Mucosa of rectum (tissue), 2 donors: ENCODE results near the gene IQUB.

ENCODE experiments used
- H3K27ac ChIP-seq, 2 donors: one replicate each; pipeline ENCODE4 v1.7.0; 2013; ENCODE audit warnings: inconsistent platforms in 2 of 2, low read depth in 2 of 2, low read length in 2 of 2
- H3K27me3 ChIP-seq, 2 donors: one replicate each; pipeline ENCODE4 v1.7.0; 2013; ENCODE audit warnings: low read length in 2 of 2; ENCODE audit not compliant: control insufficient read depth in 2 of 2, insufficient read depth in 2 of 2
- H3K36me3 ChIP-seq, 2 donors: one replicate each; pipeline ENCODE4 v1.7.0; 2013; ENCODE audit warnings: low read length in 2 of 2; ENCODE audit not compliant: control insufficient read depth in 2 of 2, insufficient read depth in 2 of 2
- H3K4me1 ChIP-seq, 2 donors: one replicate each; pipeline ENCODE4 v1.7.0; 2013; ENCODE audit warnings: low read length in 2 of 2, mild to moderate bottlenecking in 1 of 2; ENCODE audit not compliant: control insufficient read depth in 2 of 2, insufficient read depth in 2 of 2
- H3K4me3 ChIP-seq, 2 donors: one replicate each; pipeline ENCODE4 v1.7.0; 2013; ENCODE audit warnings: low read length in 2 of 2
- H3K9ac ChIP-seq, 2 donors: one replicate each; pipeline ENCODE4 v1.7.0; 2013; ENCODE audit warnings: low read length in 2 of 2, low read depth in 1 of 2, mild to moderate bottlenecking in 1 of 2
- H3K9me3 ChIP-seq, 2 donors: one replicate each; pipeline ENCODE4 v1.7.0; 2013; ENCODE audit warnings: low read length in 2 of 2; ENCODE audit not compliant: control insufficient read depth in 2 of 2
- donor health status: healthy.
- donor health status: Normal muscosa, but diverticular disease.

IQUB gene

DNA sequence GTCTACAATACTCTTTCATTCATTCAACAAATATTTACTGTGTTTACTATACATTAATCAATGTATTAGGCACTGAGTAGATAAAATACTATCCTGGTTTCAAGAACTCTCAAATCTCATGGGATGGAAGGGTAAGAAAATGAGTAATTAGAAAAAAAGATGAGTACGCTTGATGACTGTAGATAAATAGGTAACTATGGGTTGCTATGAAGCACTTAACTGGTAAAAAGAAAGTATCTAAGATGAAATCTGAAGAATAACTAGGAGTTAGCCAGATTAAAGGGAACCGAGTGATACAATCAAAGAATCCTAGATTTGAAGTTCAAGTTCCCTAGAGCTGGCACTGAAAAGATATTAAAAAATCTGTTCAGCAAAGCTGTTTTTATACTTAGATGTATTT lies 62.1 kb downstream of the IQUB start:
- Histone ChIP-seq H3K36me3 (no peaks in the 10 kb centered on the region), H3K4me3 (no peak overlapping the region), H3K9ac (no peak overlapping the region), H3K27ac (no peak overlapping the region), H3K27me3 (no peaks in the 10 kb centered on the region), H3K4me1 (no peaks in the 10 kb centered on the region), H3K9me3 (peaks cover 0 to 3% of the 10 kb centered on the region in 2 donors)

DNA sequence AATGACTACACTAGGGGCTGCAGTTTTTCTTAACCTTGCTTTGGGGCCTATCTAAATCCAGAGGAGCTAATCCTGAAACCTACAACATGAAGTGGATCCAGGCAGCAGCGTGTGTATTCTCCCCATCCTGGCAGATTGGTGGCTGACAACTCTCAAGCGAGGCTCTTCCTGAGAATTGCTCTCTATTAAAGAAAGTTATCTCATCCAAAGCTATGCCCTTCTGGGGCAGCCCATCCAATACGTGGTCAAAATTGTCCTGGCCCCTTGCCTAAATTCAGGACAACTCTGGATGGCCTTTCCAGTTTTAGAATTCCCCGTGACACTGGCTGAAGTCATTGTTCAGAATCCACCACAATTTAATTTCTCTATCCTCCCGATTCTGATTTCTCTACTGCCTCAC lies 66.1 kb downstream of the IQUB start:
- Histone ChIP-seq H3K27me3 (no peaks in the 10 kb centered on the region), H3K27ac (no peak overlapping the region), H3K9ac (no peak overlapping the region), H3K36me3 (no peaks in the 10 kb centered on the region), H3K4me3 (no peak overlapping the region), H3K4me1 (no peaks in the 10 kb centered on the region), H3K9me3 (no peaks in the 10 kb centered on the region)

DNA sequence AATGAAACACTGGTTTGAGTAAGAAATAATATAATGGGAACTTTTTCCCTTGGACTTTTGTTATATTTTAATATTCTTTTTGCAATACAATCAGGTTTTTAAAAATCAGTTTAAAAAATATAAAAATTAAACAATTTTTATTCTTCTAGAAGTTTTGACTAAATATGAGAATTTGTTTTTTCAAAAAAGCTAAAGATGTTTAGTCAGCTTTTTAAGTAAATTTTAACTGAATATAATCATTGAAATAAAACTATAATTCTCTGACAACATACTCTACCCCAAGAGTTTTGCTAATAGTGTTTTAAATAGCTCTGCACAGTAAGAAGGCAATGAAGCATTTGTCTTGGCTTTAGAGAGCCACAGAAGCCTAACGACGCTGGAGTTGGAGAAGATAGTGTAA lies 70.5 kb downstream of the IQUB start:
- no peaks in the 10 kb centered on the region for H3K9me3 ChIP-seq
- no peak overlapping the region for H3K4me3 ChIP-seq
- no peaks in the 10 kb centered on the region for H3K27me3 ChIP-seq
- H3K36me3 ChIP-seq: no peaks in the 10 kb centered on the region
- H3K4me1 ChIP-seq: no peaks in the 10 kb centered on the region
- no peak overlapping the region for H3K9ac ChIP-seq
- no peak overlapping the region for H3K27ac ChIP-seq

- H3K36me3 ChIP-seq: no peaks in the 10 kb centered on the region
- H3K27me3 ChIP-seq: no peaks in the 10 kb centered on the region
- no peak overlapping the region for H3K27ac ChIP-seq
- no peak overlapping the region for H3K9ac ChIP-seq
- no peaks in the 10 kb centered on the region for H3K4me1 ChIP-seq
- no peak overlapping the region for H3K4me3 ChIP-seq
- no peaks in the 10 kb centered on the region for H3K9me3 ChIP-seq
These were observed 73.8 kb downstream of the IQUB start for GRCh38 chr7:123460616-123461015.

DNA sequence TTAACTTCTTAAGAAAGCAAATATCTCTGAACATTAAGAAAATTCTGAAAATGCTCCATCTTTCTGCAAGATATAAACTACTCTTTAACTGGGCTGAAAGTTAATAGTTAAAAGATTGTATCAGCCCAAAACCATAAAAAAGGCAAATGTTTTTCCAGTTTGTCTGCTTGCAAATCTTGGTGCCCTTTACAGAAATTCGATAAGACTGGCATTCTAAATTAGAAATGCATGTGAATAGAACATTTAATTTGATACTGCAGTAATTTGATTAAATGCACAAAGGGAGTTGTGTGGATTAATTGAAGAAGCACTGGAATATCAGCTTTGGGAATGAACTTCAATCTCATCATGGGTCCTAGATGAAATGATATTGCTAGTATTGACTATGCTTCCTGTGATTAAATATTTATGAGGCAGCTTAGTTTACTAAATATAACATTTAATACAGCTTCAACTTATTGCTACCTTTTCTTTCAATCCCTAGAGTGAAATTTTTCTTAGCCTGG lies 78.4 kb downstream of the IQUB start:
- Histone ChIP-seq H3K36me3 (no peaks in the 10 kb centered on the region), H3K27ac (no peak overlapping the region), H3K9ac (no peak overlapping the region), H3K27me3 (no peaks in the 10 kb centered on the region), H3K4me3 (no peak overlapping the region), H3K9me3 (no peaks in the 10 kb centered on the region), H3K4me1 (no peaks in the 10 kb centered on the region)

DNA sequence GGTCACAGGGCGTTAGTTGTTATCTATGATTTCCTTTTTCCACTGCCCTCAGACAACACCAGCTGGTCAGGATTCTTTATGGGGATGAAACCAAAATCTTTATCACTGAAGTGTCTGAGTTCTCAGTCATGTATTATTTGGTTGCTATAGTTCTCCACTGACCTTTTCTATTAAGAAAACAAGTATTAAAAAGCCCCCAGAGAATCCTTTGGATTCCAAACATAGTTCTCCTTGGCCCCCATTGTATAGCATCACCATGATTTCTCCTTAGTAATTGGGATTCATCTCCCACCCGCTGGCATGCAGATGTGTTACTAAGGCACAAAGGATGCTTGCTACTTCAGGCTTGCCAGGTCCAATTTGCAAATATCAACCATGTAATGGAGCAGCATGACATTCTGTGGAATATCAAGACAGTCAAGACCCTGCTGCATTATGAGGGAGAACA lies 94.3 kb downstream of the IQUB start:
- H3K4me3 ChIP-seq: no peak overlapping the region
- no peak overlapping the region for H3K9ac ChIP-seq
- H3K27ac ChIP-seq: no peak overlapping the region
- H3K27me3 ChIP-seq: no peaks in the 10 kb centered on the region
- no peaks in the 10 kb centered on the region for H3K9me3 ChIP-seq
- H3K4me1 ChIP-seq: no peaks in the 10 kb centered on the region
- no peaks in the 10 kb centered on the region for H3K36me3 ChIP-seq

DNA sequence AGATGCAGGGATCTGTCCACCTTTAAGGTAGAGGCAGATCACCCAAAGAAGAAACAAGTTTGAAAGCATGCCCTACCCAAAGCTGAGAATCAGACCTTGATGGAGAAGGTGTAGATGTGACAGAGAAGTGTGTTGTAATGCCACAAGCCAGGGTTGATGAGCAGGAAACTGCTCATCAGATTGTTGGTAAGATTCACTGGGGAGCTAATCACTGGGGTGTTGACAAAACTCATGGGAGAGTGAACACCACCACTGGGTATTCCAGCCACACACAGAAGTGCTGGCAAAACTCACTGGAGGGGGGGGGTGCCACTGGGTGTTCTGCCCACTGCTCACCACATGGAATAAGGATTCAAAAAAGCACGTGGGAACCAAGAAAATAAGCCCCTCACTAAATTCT lies 95.2 kb downstream of the IQUB start:
- Histone ChIP-seq H3K4me3 (no peak overlapping the region), H3K27ac (no peak overlapping the region), H3K9me3 (no peaks in the 10 kb centered on the region), H3K9ac (no peak overlapping the region), H3K27me3 (no peaks in the 10 kb centered on the region), H3K36me3 (no peaks in the 10 kb centered on the region), H3K4me1 (no peaks in the 10 kb centered on the region)

DNA sequence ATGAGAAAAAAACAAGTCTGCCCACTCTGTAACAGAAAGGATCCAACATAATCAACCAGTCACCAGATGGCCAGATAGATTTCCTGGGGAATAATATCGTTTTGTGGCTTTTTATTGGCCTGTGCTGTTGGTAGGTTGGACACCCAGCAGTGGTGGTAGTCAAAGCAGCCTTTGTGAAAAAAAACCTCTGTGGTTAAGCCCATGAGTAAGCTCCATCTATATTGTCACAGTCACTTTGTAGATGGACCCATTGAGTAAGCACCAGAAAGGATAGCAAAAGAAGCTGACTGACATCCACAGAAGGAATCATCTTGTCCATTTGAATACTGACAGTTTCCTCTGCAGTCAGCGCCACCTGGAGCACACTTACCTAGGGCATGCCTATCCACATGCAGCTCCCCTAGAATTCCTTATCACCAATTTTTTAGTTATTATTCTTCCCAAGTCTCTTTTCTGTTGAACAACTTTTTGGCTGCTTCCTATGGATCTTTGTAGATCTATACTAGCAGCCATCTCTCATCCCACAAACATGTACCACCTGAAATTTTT lies 96.9 kb downstream of the IQUB start:
- no peak overlapping the region for H3K27ac ChIP-seq
- no peak overlapping the region for H3K4me3 ChIP-seq
- H3K36me3 ChIP-seq: no peaks in the 10 kb centered on the region
- H3K9me3 ChIP-seq: no peaks in the 10 kb centered on the region
- no peaks in the 10 kb centered on the region for H3K27me3 ChIP-seq
- H3K4me1 ChIP-seq: no peaks in the 10 kb centered on the region
- H3K9ac ChIP-seq: no peak overlapping the region

- H3K4me3 ChIP-seq: no peak overlapping the region
- H3K4me1 ChIP-seq: no peaks in the 10 kb centered on the region
- no peak overlapping the region for H3K27ac ChIP-seq
- H3K27me3 ChIP-seq: no peaks in the 10 kb centered on the region
- no peaks in the 10 kb centered on the region for H3K9me3 ChIP-seq
- H3K9ac ChIP-seq: no peak overlapping the region
- no peaks in the 10 kb centered on the region for H3K36me3 ChIP-seq
These were observed 99.2 kb downstream of the IQUB start for GRCh38 chr7:123435080-123435700.

GRCh38 chr7:123433665-123434064 lies 100.7 kb downstream of the IQUB start:
- H3K36me3 ChIP-seq: no peaks in the 10 kb centered on the region
- no peak overlapping the region for H3K27ac ChIP-seq
- H3K4me3 ChIP-seq: no peak overlapping the region
- no peaks in the 10 kb centered on the region for H3K27me3 ChIP-seq
- H3K9ac ChIP-seq: no peak overlapping the region
- no peaks in the 10 kb centered on the region for H3K9me3 ChIP-seq
- H3K4me1 ChIP-seq: no peaks in the 10 kb centered on the region
